Body of pancreas (tissue), 4 donors: ENCODE results near the gene ARMC6.

Source experiments
- POLR2A ChIP-seq, 3 donors: fragments of 450-650 bp; IDR thresholded peaks; one replicate each; pipeline ENCODE4 v1.6.1; 2016; ENCODE audit warnings: antibody characterized with exemption in 3 of 3, mild to moderate bottlenecking in 2 of 3
- TF ChIP-seq, protein P1 (sequence below), 7 experiments: fragments of 450-650 bp in 4 of 7; fragments of 200-600 bp in 3 of 7; sonication (generic) in 3 of 7; IDR thresholded peaks; one replicate each; pipeline ENCODE4 v1.5.1; 2016 to 2019; ENCODE audit warnings: antibody characterized with exemption in 7 of 7

- TF ChIP-seq, protein P1, sequence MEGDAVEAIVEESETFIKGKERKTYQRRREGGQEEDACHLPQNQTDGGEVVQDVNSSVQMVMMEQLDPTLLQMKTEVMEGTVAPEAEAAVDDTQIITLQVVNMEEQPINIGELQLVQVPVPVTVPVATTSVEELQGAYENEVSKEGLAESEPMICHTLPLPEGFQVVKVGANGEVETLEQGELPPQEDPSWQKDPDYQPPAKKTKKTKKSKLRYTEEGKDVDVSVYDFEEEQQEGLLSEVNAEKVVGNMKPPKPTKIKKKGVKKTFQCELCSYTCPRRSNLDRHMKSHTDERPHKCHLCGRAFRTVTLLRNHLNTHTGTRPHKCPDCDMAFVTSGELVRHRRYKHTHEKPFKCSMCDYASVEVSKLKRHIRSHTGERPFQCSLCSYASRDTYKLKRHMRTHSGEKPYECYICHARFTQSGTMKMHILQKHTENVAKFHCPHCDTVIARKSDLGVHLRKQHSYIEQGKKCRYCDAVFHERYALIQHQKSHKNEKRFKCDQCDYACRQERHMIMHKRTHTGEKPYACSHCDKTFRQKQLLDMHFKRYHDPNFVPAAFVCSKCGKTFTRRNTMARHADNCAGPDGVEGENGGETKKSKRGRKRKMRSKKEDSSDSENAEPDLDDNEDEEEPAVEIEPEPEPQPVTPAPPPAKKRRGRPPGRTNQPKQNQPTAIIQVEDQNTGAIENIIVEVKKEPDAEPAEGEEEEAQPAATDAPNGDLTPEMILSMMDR (IDR thresholded peaks at IDR 0.05) = no peak
- no peak for TF ChIP-seq POLR2A (IDR thresholded peaks at IDR 0.05)
Observed at GRCh38 chr19:19094513-19094912, 61.1 kb downstream of the ARMC6 start.
